GM19035 (cell line): ENCODE results near the gene PRKAG1.
"Not testable (repeated sequence)": the region's sequence is repeated elsewhere in the genome, so short reads cannot be mapped to it uniquely, and the experiment has no call there.

ENCODE experiments used
- ATAC-seq: cut with Tn5 transposase; IDR thresholded peaks from one replicate; pipeline ENCODE4 v1.9.1; 2021; ENCODE audit not compliant: unreplicated experiment

PRKAG1 gene

DNA sequence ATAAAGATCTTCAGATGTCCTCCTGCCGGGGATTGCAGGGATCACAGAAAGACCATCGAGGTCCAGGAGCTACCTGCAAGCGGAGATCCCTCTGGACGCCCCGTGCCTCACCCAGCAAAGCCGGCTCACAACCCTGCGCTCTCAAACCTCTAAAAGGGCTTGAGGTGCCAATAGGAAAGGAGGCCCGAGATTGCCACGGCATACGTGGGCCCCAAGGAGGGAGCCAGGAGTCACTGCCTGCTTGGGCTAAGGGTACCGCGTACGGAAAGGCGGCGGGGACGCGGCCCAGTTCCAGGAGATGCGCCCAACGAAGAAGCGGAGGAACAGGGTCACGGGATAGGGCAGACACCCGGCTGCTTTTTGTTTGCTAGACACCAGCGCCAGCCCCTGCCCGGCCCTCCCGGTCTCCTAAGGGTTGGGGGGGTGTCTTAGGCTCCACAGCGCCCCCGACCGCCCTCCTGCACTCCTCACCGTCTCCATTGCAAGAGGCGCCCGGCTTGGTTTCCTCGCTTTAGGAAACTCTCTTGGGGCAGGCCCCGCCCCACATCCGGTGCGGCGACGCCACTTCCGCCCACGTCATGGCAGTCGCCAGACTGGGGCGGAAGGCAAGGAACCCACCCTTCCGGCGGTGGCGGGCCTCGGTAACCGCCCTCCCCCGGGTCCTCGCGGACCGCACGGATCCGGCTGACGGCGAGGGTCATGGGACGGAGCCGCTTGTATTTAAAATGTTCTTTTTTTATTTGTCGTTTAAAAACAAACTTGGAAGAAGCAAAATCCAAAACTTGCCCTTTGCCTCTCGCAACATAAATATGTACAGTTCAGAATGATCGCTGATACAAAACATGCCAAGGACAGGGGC lies at the start of gene PRKAG1:
TSS of gene PRKAG1 (minus strand) at position 516 of the 859 bp plus-strand sequence. CDS start at position 480, 36 bp downstream.
- ATAC-seq = peak; percentile 83

DNA sequence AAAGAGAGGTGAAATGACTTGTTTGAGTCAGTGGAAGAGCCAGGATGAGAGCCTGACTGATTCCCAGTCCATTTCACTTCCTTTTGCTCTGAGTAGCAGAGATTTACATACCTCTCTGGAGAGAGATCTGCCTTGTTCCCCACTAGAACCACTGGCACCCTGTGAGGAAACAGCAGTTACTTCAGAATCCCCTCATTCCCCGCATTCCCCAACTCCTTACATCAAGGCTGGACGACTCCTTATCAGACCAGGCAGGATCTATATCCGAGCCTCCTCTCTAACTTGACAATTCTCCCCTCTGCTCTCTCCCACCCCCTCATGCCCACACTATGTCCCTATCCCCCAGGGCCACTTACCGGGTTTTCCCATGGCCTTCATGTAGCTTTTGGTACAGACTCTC lies 47.5 kb upstream of the PRKAG1 start:
- no peak for ATAC-seq

GRCh38 chr12:49064767-49065152 lies 46.2 kb upstream of the PRKAG1 start:
- no peak for ATAC-seq

GRCh38 chr12:49061916-49062315 lies 43.3 kb upstream of the PRKAG1 start:
- not testable (repeated sequence) for ATAC-seq

DNA sequence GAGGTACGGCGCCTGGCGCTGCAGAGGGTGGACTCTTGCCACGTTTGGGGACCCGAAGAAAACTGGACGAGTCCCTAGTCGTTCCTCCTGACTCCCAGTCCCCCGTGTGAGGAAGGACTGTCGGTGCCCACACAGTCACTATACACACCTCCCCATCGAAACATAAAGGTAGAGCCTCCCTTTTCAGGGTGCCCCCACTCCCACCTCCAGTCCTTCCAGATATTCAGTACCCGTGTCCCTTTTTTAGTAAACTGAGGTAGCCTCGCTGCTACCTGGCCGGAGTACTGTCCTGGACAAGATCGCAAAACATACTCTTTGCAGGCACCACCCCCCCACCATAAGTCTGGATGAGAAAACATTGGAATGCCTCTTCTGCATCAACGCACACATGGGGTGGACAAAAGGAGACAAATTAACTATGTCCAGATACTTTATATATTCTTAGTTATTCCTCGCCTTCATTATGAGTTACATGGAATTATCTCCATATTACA lies 42.6 kb upstream of the PRKAG1 start:
- no peak for ATAC-seq

GRCh38 chr12:49060237-49061156 lies 41.9 kb upstream of the PRKAG1 start, which contains the start of gene KMT2D:
KMT2D (minus strand) TSS chr12:49060794; CDS start chr12:49055324, 5,470 bp downstream.
- ATAC-seq = peak; percentile 59

- ATAC-seq = peak; percentile 12
Measured at GRCh38 chr12:49059299-49060171, 41.0 kb upstream of the PRKAG1 start.

DNA sequence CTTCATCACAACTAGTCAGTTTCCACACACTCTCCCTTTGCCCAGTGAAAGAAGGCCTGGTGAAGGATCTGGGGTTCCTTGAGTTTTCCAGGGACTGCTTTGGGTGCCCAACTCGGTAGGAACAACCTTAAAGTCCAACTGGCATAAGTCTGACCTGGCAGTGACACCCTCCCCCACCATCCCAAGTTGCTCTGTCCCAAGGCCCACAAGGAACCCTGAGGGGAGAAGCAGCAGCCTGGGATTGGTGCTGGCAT lies 40.4 kb upstream of the PRKAG1 start:
- no peak for ATAC-seq

GRCh38 chr12:49058366-49059044 lies 39.9 kb upstream of the PRKAG1 start:
- no peak for ATAC-seq

DNA sequence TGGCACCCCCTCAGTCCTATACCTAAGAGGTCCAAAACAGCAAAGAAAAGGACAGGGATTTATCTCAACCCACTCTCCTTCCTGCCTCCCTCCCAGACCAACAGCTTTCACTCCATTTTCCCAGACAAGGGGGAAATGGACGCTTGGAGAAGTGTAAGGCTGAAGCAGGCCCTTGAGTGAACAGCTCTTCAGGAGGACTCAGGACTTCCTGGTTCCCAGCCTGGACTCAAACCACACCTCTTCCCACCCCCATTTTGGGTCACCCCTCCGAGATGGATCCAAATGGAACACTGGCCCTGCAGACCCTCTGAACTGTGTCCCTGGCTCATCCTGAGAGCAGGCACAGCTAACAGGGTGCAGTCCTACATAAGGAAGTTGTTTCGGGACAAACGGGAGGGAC lies 39.3 kb upstream of the PRKAG1 start:
- ATAC-seq = no peak

GRCh38 chr12:49055978-49056754 lies 37.6 kb upstream of the PRKAG1 start:
- ATAC-seq = peak; percentile 54

GRCh38 chr12:49055092-49055491 lies 36.5 kb upstream of the PRKAG1 start:
- ATAC-seq = no peak

DNA sequence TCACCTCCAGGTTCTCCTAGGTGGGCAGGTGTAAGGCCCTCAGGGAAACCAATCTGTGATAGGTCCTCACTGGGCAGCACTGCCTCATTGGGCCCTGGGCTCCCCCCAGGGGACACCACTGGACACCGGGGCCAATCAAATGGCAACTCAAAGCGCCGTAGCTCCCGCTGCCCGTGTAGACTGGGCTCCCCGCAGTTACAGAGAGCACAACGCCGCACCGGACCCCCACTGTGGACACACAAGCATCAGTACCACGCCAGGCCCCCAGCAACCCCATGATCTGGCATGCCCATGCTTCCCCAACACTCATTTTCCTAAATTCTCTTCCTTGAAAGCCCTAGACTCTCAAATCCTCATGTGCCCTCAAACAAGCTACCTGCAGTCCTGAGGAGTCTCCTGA lies 35.9 kb upstream of the PRKAG1 start:
- ATAC-seq = no peak

- no peak for ATAC-seq
Measured at GRCh38 chr12:49054096-49054495, 35.5 kb upstream of the PRKAG1 start.

DNA sequence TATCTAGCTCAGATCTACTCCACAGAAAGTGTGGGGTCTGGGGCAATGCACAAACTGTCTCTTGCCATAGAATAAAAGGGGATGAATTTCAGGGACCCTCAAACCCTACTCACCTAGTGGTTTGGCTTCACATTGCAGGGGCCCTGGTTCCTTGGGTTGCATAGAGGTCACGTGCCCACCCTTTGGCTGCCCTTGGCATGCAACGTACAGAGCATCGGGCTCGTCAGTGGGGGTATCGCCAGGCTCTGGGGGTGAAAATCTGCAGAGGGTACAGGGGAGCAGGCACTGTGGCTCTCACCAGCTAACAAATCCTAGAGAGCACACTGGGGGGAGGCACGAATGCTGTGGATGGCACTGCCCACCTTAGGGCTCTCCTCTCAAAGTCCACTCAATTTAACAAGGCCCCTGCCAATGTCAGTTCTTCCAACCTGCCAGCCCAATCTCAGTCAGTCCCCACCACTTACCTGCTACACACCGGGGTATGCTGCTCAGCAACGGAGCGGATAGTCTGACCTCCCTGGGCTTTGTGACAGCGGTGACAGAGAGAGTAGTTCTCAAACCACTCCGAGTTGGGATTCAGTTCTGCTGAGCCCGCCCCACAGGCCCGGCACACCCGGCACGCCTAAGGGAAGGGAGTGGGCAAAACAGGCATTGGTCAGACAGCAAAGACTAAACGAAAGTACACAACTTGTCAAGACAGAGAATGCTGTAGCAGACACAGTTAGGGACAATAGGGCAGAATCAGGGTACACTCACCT lies 34.1 kb upstream of the PRKAG1 start:
- no peak for ATAC-seq

- no peak for ATAC-seq
Measured at GRCh38 chr12:49051777-49052438, 33.3 kb upstream of the PRKAG1 start.

- ATAC-seq = no peak
Measured at GRCh38 chr12:49051373-49051764, 32.8 kb upstream of the PRKAG1 start.
